ENCODE data around the gene KANTR.
A peak's percentile ranks its signal among the peaks of the same experiment; 100 is the strongest.

KANTR gene, protein sequence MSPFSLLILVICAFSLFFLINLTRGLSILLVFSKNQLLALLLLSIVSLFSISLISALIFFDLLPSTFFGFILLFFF

DNA sequence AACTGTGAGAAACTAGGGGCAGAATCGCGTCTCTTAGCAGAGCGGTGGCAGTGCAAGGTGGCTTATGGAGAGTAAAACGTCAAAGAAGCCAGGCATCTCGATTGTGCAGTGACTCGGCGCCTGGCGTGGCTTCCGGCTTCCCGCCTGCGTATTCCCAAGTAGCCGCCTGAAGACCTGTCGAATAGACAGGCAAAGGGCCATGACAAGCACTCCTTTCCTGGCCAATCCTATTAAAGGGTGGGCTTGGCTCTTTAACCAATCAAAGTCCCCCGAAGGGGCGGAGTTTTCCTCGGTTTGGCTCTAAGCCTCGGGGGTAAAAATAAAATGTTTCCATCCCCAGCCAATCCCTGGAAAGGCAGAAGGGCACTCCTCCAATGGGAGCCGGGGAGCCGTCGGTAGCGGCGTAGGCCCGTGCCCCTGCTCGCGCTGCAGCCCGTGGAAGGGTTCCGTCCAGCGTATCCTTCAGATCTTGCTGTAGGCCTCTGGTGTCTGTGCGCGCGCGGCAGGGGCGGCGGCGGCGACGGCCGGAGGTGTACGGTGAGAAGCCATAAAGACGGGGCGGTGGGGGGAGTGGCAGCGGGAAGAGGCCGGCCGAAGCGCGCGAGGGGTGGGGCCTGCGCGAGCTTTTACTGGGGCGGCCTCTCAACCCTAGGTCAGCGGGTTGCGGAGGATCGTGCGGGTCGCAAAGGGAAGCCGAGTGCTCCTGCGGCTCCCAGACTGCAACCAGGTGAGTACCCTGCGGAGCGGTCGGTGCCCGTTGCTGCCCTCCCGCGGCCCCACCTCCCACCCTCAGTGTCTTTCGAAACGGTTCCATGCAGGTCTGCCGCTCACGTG is at the start of gene KANTR:
Gene KANTR, plus strand, starts transcription at position 395 of the 834 bp plus-strand sequence. CDS start 30,131 bp downstream, outside the sequence.
- TF ChIP-seq, protein P1, sequence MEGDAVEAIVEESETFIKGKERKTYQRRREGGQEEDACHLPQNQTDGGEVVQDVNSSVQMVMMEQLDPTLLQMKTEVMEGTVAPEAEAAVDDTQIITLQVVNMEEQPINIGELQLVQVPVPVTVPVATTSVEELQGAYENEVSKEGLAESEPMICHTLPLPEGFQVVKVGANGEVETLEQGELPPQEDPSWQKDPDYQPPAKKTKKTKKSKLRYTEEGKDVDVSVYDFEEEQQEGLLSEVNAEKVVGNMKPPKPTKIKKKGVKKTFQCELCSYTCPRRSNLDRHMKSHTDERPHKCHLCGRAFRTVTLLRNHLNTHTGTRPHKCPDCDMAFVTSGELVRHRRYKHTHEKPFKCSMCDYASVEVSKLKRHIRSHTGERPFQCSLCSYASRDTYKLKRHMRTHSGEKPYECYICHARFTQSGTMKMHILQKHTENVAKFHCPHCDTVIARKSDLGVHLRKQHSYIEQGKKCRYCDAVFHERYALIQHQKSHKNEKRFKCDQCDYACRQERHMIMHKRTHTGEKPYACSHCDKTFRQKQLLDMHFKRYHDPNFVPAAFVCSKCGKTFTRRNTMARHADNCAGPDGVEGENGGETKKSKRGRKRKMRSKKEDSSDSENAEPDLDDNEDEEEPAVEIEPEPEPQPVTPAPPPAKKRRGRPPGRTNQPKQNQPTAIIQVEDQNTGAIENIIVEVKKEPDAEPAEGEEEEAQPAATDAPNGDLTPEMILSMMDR (conservative IDR thresholded peaks at IDR 0.05; ENCODE audit: low read length): no peak
- peak; percentile 93 for DNase-seq (ENCODE audit: low read depth)
- H3K4me3 ChIP-seq (ENCODE audit: low read length): peak within 1 kb of the TSS; percentile 71

DNA sequence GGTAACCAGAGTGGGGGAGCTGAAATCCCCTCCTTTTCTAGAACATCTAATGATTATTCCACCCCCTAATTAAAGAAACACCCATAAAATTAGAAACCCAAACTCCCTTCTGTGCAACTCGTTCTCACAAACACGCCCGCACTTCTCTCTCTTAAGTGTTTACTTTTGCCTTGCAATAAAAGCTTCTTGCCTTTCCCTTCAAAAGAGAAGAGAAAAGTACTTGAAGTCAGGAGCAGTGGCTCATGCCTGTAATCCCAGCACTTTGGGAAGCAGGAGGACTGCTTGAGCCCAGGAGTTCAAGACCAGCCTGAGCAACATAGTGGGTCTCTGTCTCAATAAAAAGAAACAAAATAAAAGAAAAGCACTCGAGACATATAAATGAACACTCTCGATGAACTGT is 48.9 kb upstream of the KANTR start:
- TF ChIP-seq, protein P1 (conservative IDR thresholded peaks at IDR 0.05; ENCODE audit: low read length): no peak
- H3K4me3 ChIP-seq (ENCODE audit: low read length): no peak overlapping the region
- DNase-seq (ENCODE audit: low read depth): no peak

DNA sequence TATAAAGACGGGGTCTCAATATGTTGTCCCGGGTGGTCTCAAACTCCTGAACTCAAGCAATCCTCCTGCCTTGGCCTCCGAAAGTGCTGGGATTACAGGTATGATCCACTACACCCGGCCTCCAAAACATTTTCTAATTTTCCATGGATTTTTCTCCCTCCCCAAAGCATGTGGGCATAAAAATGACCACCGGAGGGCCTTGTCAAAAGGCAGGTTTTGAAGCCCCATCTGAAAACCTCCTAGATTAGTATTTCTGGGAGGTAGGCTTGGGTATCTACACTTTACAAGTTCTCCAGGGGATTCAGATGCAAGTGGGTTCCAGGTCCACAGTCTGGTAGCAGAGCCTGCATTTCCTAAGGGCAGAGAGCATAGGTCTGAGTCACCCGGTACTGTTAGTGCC is 46.7 kb upstream of the KANTR start:
- TF ChIP-seq, protein P1 (conservative IDR thresholded peaks at IDR 0.05; ENCODE audit: low read length): peak; percentile 48
- DNase-seq (ENCODE audit: low read depth): no peak
- no peak overlapping the region for H3K4me3 ChIP-seq (ENCODE audit: low read length)

DNA sequence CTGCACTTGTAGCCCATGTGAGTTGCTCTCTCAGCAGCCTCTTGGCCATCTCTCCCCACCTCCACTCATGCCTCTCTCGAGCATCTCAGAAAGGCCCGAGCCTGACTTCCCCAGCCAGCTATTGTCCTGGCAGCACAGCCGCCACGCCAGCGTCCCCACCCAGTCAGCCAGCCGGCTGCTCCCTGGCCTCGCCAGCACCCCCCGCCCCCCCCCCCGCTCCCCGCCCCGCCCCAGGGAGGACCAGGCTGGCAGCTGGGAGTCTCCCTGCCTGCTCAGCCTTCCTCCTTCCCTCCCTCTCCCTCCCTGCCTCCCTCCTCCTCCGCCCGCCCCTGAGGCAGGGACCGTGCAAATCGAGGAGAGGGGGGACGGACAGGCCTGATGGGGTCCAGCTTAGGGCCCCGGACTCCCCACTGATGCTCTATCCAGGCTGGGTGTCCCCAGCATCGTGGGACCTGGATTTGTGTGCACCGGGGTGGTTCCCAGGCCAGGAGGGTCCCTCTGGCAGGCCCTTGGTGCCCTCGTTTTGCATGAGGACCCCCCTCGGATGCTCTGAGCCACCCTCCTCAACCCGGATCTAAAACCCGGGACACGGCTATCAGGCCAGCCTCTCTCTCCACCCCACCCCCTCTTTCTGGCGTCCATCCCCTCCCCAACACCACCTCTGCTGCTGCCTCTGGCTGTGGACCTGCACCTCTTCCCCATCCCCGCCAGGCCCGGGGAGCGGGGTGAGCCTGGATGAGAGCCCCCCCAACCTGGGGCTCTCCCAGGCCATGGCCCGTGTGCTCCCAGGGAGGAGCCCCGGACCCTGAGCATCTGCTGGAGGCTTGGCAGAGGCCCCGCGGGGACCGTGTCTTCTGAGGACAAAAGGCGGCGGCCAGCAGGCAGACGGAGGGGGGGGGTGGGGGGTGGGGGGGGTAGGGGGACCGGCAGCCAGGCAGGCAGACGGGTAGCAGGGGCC is 45.5 kb upstream of the KANTR start, which contains the start of gene GPR173:
Gene GPR173, plus strand, starts transcription at position 621 of the 958 bp plus-strand sequence. CDS start 27,833 bp downstream, outside the sequence.
- peak; percentile 74 for DNase-seq (ENCODE audit: low read depth)
- H3K4me3 ChIP-seq (ENCODE audit: low read length): peak within 1 kb of the TSS; percentile 67
- TF ChIP-seq, protein P1 (conservative IDR thresholded peaks at IDR 0.05; ENCODE audit: low read length): no peak

DNA sequence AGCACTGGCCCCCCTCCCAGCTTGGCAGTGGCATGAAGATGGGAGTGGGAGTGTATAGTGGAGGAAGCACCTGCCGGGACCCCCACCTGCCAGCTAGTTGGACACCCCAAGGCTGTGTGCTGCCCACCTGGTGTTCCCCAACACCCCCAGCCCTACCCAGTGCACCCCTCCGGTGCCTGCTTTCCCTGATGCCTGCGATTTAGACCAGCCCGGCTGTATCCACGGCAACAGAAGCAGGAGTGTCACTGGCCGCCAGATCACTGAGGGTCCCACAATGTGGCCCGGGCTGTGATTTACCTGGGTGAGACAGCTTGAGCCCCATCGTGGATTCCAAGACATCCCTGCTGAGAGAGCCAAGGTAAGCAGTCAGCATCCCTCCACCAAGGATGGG is 44.8 kb upstream of the KANTR start:
- peak overlapping the region; percentile 67 for H3K4me3 ChIP-seq (ENCODE audit: low read length)
- TF ChIP-seq, protein P1 (conservative IDR thresholded peaks at IDR 0.05; ENCODE audit: low read length): no peak
- DNase-seq (ENCODE audit: low read depth): no peak

DNA sequence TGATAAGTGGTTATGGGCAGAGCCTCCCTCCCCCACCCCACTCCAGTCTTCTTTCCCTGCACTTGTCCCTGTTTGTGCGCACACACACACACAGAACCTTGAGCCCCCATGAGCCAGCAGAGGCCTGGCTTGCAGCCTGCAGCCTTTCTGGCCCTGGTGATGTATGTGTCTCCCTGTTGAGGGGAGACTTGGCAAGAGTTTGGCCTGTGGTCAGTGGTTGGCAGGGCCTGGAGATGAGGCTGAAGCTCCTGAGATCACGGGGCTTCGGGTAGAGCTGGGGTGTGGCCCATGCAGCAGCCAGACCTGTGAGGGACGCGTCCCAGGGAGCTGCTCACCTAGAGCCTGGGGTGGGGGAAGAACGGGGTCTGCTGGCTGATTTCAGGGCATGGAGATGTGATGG is 43.1 kb upstream of the KANTR start:
- peak; percentile 16 for DNase-seq (ENCODE audit: low read depth)
- peak overlapping the region; percentile 30 for H3K4me3 ChIP-seq (ENCODE audit: low read length)
- TF ChIP-seq, protein P1 (conservative IDR thresholded peaks at IDR 0.05; ENCODE audit: low read length): no peak

Data from AG10803 (cell line).